ENCODE measurements around the gene RAB40C.

The RAB40C gene

GRCh38 chr16:558298-559020, 31.4 kb upstream of the RAB40C start:
- H3K4me3 ChIP-seq (ENCODE audit: low read length) = no peak overlapping the region
- no peaks in the 10 kb centered on the region for H3K9me2 ChIP-seq (replicated peaks; ENCODE audit: insufficient read depth, low read length)
- no peak overlapping the region for H3K27ac ChIP-seq (ENCODE audit: low read length)
- H4K20me1 ChIP-seq (ENCODE audit: insufficient read depth, low read length) = no peaks in the 10 kb centered on the region
- H3K4me1 ChIP-seq (ENCODE audit: low read length) = no peaks in the 10 kb centered on the region
- H3K36me3 ChIP-seq (replicated peaks; ENCODE audit: insufficient read depth, low read length) = no peaks in the 10 kb centered on the region
- H3K9ac ChIP-seq (ENCODE audit: low read length) = no peak overlapping the region
- no peak overlapping the region for H2AFZ ChIP-seq (ENCODE audit: low read length)
- no peaks in the 10 kb centered on the region for H3K9me3 ChIP-seq (replicated peaks; ENCODE audit: insufficient read depth, low read length)
- no peak overlapping the region for H3K4me2 ChIP-seq (ENCODE audit: low read depth, low read length)
- TF ChIP-seq EZH2phosphoT487 (IDR thresholded peaks at IDR 0.05; ENCODE audit: low read length) = no peak
- TF ChIP-seq EZH2 (optimal IDR thresholded peaks at IDR 0.05; ENCODE audit: low read depth, low read length) = no peak
- TF ChIP-seq, protein P1, sequence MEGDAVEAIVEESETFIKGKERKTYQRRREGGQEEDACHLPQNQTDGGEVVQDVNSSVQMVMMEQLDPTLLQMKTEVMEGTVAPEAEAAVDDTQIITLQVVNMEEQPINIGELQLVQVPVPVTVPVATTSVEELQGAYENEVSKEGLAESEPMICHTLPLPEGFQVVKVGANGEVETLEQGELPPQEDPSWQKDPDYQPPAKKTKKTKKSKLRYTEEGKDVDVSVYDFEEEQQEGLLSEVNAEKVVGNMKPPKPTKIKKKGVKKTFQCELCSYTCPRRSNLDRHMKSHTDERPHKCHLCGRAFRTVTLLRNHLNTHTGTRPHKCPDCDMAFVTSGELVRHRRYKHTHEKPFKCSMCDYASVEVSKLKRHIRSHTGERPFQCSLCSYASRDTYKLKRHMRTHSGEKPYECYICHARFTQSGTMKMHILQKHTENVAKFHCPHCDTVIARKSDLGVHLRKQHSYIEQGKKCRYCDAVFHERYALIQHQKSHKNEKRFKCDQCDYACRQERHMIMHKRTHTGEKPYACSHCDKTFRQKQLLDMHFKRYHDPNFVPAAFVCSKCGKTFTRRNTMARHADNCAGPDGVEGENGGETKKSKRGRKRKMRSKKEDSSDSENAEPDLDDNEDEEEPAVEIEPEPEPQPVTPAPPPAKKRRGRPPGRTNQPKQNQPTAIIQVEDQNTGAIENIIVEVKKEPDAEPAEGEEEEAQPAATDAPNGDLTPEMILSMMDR (IDR thresholded peaks at IDR 0.05; ENCODE audit: low read length) = no peak
- H3K79me2 ChIP-seq (ENCODE audit: low read length) = no peaks in the 10 kb centered on the region
- H3K27me3 ChIP-seq (replicated peaks; ENCODE audit: insufficient read depth, low read length) = peaks cover 62% of the 10 kb centered on the region
- no peaks in the 10 kb centered on the region for H3F3A ChIP-seq (ENCODE audit: insufficient read depth, low read length)
- no peak for DNase-seq

- Histone ChIP-seq H3K4me2 (ENCODE audit: low read depth, low read length) (no peak overlapping the region), H3K79me2 (ENCODE audit: low read length) (no peaks in the 10 kb centered on the region), H3K4me3 (ENCODE audit: low read length) (no peak overlapping the region), H3K9me3 (replicated peaks; ENCODE audit: insufficient read depth, low read length) (no peaks in the 10 kb centered on the region), H3K4me1 (ENCODE audit: low read length) (no peaks in the 10 kb centered on the region), H3K9me2 (replicated peaks; ENCODE audit: insufficient read depth, low read length) (no peaks in the 10 kb centered on the region), H4K20me1 (ENCODE audit: insufficient read depth, low read length) (no peaks in the 10 kb centered on the region), H3F3A (ENCODE audit: insufficient read depth, low read length) (no peaks in the 10 kb centered on the region), H3K36me3 (replicated peaks; ENCODE audit: insufficient read depth, low read length) (no peaks in the 10 kb centered on the region), H3K27me3 (replicated peaks; ENCODE audit: insufficient read depth, low read length) (peaks cover 62% of the 10 kb centered on the region), H3K9ac (ENCODE audit: low read length) (no peak overlapping the region), H2AFZ (ENCODE audit: low read length) (no peak overlapping the region), H3K27ac (ENCODE audit: low read length) (no peak overlapping the region)
- no peak for TF ChIP-seq EZH2phosphoT487 (IDR thresholded peaks at IDR 0.05; ENCODE audit: low read length)
- TF ChIP-seq, protein P1 (IDR thresholded peaks at IDR 0.05; ENCODE audit: low read length) = no peak
- peak; percentile 11 for TF ChIP-seq EZH2 (optimal IDR thresholded peaks at IDR 0.05; ENCODE audit: low read depth, low read length)
- no peak for DNase-seq
Observed at GRCh38 chr16:559021-559380, 30.9 kb upstream of the RAB40C start.

DNA sequence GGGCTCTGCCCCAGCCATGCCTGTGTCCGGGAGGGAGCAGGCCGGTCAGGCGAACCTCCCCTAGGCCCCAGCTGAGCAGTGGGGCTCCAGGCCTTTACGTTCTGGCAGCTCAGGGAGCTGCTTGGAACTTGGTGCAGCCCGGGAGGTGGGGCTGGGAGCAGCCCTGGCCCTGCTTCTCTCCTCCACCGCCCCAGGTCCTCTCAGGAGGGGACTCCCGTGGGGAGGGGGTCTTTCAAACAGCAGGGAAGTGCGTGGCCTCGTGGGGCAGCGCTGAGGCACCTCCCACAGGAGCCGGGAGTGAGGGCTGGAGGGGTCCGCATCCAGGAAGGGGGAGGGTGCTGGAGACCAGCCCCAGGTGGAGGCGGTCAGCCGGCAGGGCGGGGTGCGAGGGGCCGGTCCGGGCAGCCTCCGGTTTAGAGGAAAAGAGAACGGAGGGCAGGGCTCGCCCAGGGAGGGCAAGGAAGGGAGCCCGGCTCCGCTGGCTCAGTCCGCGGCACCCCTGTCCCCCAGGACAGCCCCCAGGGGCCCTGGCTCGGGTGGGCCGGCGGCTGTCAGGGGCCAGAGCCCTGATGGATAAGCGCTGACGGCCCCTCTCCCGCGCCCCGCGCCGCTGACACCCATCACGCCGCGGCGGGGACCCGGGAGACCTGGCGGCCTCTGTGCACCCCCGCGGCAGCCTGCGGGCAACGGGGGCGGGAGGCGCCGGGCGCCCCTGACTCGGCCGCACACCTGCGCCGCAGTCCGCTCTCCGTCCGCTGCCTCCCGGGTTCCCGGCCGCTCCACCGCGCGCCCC, 30.3 kb upstream of the RAB40C start:
- TF ChIP-seq EZH2phosphoT487 (IDR thresholded peaks at IDR 0.05; ENCODE audit: low read length) = no peak
- TF ChIP-seq, protein P1 (IDR thresholded peaks at IDR 0.05; ENCODE audit: low read length) = no peak
- peak; percentile 16 for TF ChIP-seq EZH2 (optimal IDR thresholded peaks at IDR 0.05; ENCODE audit: low read depth, low read length)
- Histone ChIP-seq H3F3A (ENCODE audit: insufficient read depth, low read length) (no peaks in the 10 kb centered on the region), H3K9me3 (replicated peaks; ENCODE audit: insufficient read depth, low read length) (no peaks in the 10 kb centered on the region), H3K9me2 (replicated peaks; ENCODE audit: insufficient read depth, low read length) (no peaks in the 10 kb centered on the region), H3K27ac (ENCODE audit: low read length) (no peak overlapping the region), H3K4me1 (ENCODE audit: low read length) (no peaks in the 10 kb centered on the region), H3K36me3 (replicated peaks; ENCODE audit: insufficient read depth, low read length) (no peaks in the 10 kb centered on the region), H3K4me2 (ENCODE audit: low read depth, low read length) (no peak overlapping the region), H4K20me1 (ENCODE audit: insufficient read depth, low read length) (no peaks in the 10 kb centered on the region), H3K27me3 (replicated peaks; ENCODE audit: insufficient read depth, low read length) (peaks cover 62% of the 10 kb centered on the region), H3K79me2 (ENCODE audit: low read length) (no peaks in the 10 kb centered on the region), H3K4me3 (ENCODE audit: low read length) (no peak overlapping the region), H2AFZ (ENCODE audit: low read length) (no peak overlapping the region), H3K9ac (ENCODE audit: low read length) (no peak overlapping the region)
- no peak for DNase-seq

All from MM.1S (cell line).